GM21717 (cell line): ENCODE results near the gene SND1.
"Not testable (repeated sequence)": the region's sequence is repeated elsewhere in the genome, so short reads cannot be mapped to it uniquely, and the experiment has no call there.

Source experiments
- ATAC-seq: cut with Tn5 transposase; IDR thresholded peaks from one replicate; pipeline ENCODE4 v1.9.1; 2021; ENCODE audit warnings: mild to moderate bottlenecking, moderate library complexity; ENCODE audit not compliant: unreplicated experiment

The SND1 gene

GRCh38 chr7:127900732-127901685 is 249.0 kb downstream of the SND1 start:
- no peak for ATAC-seq

GRCh38 chr7:127901895-127902703 is 250.1 kb downstream of the SND1 start:
- ATAC-seq: no peak

GRCh38 chr7:127902753-127903152 is 250.8 kb downstream of the SND1 start:
- not testable (repeated sequence) for ATAC-seq

GRCh38 chr7:127903892-127904669 is 252.1 kb downstream of the SND1 start:
- ATAC-seq: no peak

GRCh38 chr7:127904670-127904985 is 252.6 kb downstream of the SND1 start:
- no peak for ATAC-seq

GRCh38 chr7:127905021-127905420 is 253.0 kb downstream of the SND1 start:
- ATAC-seq: no peak

- no peak for ATAC-seq
These were observed 253.7 kb downstream of the SND1 start for GRCh38 chr7:127905491-127906330.

- ATAC-seq: no peak
These were observed 255.4 kb downstream of the SND1 start for GRCh38 chr7:127907110-127908040.

GRCh38 chr7:127908430-127909258 is 256.6 kb downstream of the SND1 start:
- no peak for ATAC-seq

GRCh38 chr7:127909424-127910152 is 257.6 kb downstream of the SND1 start:
- ATAC-seq: no peak

GRCh38 chr7:127910670-127911069 is 258.7 kb downstream of the SND1 start:
- no peak for ATAC-seq

- peak; percentile 92 for ATAC-seq
These were observed 260.0 kb downstream of the SND1 start for GRCh38 chr7:127911968-127912511.

GRCh38 chr7:127912901-127913300 is 260.9 kb downstream of the SND1 start:
- ATAC-seq: no peak

GRCh38 chr7:127913686-127914085 is 261.7 kb downstream of the SND1 start:
- no peak for ATAC-seq

GRCh38 chr7:127914693-127915092 is 262.7 kb downstream of the SND1 start:
- no peak for ATAC-seq

- no peak for ATAC-seq
These were observed 264.7 kb downstream of the SND1 start for GRCh38 chr7:127916735-127917134.

- no peak for ATAC-seq
These were observed 266.1 kb downstream of the SND1 start for GRCh38 chr7:127918130-127918529.
